ENCODE results near the gene CAB39.

CAB39 gene

DNA sequence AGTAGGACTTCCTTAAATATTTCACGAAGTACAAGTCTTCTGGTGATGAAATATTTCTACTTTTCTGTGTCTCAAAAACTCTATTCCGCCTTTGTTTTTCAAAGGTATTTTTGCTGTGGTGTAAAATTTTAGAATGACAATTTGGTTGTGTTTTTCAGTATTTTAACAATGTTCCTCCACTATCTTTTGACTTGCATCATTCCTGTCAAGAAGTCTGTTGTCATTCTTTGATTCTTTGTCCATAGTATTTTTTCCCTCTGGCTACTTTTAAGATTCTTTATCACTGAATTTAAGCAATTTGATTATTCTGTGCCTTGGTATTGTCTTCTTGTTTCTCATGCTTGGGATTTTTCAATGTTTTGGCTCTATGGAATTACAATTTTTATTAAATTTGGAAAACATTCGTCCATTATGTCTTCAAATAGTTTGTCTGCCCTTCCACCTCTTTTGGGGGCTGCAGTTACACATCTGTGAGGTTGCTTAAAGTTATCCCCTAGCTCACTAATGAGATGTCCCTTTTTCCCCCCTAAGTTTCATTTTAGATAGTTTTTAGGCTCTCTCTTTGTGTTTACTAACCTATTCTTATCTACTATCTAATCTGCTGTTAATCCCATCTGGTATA is 76.0 kb downstream of the CAB39 start:
- Histone ChIP-seq H3K27me3 (ENCODE audit: insufficient read depth, low read depth, severe bottlenecking) (no peaks in the 10 kb centered on the region), H3K27ac (no peak overlapping the region), H3K36me3 (peaks cover 20% of the 10 kb centered on the region), H3K4me3 (ENCODE audit: low read depth, low read length) (no peak overlapping the region), H3K9me3 (ENCODE audit: severe bottlenecking) (no peaks in the 10 kb centered on the region)
- DNase-seq = no peak
- TF ChIP-seq, protein P1, sequence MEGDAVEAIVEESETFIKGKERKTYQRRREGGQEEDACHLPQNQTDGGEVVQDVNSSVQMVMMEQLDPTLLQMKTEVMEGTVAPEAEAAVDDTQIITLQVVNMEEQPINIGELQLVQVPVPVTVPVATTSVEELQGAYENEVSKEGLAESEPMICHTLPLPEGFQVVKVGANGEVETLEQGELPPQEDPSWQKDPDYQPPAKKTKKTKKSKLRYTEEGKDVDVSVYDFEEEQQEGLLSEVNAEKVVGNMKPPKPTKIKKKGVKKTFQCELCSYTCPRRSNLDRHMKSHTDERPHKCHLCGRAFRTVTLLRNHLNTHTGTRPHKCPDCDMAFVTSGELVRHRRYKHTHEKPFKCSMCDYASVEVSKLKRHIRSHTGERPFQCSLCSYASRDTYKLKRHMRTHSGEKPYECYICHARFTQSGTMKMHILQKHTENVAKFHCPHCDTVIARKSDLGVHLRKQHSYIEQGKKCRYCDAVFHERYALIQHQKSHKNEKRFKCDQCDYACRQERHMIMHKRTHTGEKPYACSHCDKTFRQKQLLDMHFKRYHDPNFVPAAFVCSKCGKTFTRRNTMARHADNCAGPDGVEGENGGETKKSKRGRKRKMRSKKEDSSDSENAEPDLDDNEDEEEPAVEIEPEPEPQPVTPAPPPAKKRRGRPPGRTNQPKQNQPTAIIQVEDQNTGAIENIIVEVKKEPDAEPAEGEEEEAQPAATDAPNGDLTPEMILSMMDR (IDR thresholded peaks at IDR 0.05; ENCODE audit: low read depth, low read length) = no peak

DNA sequence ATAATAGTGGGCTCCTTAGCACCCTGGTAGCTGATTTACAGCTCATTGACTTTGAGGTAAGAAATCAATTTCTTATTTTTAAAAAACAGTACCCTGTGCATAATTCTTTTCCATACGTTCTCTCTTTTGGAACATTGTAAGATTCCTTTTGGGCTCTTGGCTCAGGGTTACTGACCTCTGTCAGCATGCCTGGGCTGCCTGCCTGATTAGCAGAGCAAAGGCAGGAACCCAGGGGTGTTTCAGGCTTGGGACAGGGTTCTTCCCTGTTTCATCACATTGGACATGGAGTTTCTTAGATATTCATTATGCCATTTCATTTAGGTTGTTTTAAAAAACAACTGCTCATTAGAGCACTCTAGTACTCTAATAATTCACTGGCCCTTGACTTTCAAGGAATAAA is 78.3 kb downstream of the CAB39 start:
- no peak for DNase-seq
- TF ChIP-seq, protein P1 (IDR thresholded peaks at IDR 0.05; ENCODE audit: low read depth, low read length) = no peak
- Histone ChIP-seq H3K36me3 (peaks cover 21% of the 10 kb centered on the region), H3K4me3 (ENCODE audit: low read depth, low read length) (no peak overlapping the region), H3K27ac (no peak overlapping the region), H3K9me3 (ENCODE audit: severe bottlenecking) (no peaks in the 10 kb centered on the region), H3K27me3 (ENCODE audit: insufficient read depth, low read depth, severe bottlenecking) (no peaks in the 10 kb centered on the region)

DNA sequence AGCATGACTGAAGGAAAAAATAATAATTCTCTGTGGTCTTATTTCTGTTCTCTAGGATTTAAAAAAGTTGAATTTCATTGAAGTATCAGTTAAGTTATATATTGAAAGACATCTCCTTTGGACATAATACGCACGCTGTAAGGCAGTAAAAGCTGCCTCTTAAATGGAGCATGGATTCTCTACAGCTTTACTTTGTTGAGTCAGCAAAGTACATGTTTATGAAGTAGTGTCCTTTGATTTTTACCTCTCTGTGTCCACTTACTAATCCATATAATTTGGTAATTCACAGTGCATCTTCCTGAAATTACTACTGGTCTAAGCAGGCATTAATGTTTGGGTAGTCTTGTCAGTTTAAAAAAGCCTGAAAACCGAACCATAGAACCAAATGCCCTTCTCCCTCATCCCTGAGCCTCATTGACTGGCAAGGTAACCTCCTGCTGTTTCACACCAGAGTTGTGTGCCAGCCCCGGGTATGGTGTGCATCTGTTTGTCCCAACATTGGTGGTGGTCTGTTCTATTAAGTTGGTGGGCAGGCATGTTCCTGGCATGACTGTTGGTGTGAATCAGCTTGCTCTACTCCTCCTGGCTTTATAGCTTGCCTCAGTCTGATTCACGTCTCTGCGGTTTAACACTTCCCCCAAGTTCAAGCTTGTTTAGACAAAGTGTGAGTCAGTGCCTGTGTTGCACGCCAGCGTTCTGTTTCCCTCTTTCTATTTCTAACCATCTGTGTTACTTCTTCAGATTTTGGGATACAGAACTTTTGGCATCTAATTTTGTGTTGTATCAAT is 81.1 kb downstream of the CAB39 start:
- DNase-seq = no peak
- Histone ChIP-seq H3K36me3 (peaks cover 21% of the 10 kb centered on the region), H3K4me3 (ENCODE audit: low read depth, low read length) (no peak overlapping the region), H3K27ac (no peak overlapping the region), H3K27me3 (ENCODE audit: insufficient read depth, low read depth, severe bottlenecking) (no peaks in the 10 kb centered on the region), H3K9me3 (ENCODE audit: severe bottlenecking) (no peaks in the 10 kb centered on the region)
- TF ChIP-seq, protein P1 (IDR thresholded peaks at IDR 0.05; ENCODE audit: low read depth, low read length) = no peak

DNA sequence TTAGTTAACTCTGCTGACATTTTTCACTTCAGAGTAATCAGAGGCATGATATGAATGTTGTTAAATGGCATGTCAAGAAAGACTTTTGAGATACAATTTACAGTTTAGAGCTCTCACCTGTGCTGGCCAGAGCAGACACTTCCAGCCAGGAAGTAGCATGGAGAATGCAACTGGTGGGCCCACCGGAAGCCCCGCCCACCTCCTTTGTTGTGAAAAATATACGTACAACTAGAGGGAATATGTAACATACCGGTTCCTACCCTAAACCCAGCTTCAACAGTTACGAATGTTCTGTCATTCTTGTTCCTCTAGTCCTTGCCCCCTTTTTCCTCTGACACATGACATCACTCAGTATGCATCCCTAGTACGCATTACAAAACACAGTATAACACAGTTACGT is 81.9 kb downstream of the CAB39 start:
- Histone ChIP-seq H3K36me3 (peaks cover 26% of the 10 kb centered on the region), H3K27ac (no peak overlapping the region), H3K27me3 (ENCODE audit: insufficient read depth, low read depth, severe bottlenecking) (no peaks in the 10 kb centered on the region), H3K4me3 (ENCODE audit: low read depth, low read length) (no peak overlapping the region), H3K9me3 (ENCODE audit: severe bottlenecking) (no peaks in the 10 kb centered on the region)
- DNase-seq = no peak
- TF ChIP-seq, protein P1 (IDR thresholded peaks at IDR 0.05; ENCODE audit: low read depth, low read length) = no peak

DNA sequence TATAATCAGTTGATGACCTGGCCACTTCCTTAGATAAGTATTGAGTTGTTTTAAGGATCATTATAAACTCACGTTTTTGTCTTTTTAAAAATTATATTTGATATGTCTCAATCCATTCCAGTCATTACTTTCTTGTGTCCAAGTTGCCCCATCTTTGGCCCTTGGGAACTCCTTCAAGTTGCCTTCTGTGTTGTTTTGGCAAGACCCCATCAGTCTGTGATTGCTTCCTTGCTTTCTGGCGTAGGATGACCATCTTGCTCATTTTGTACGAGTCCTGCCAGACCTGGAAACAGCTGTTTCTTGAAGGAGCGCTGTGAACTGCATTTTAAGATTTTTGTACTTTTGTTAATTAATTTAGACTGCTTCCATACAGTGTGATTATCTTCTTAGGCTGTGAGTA is 83.2 kb downstream of the CAB39 start:
- Histone ChIP-seq H3K36me3 (peaks cover 30% of the 10 kb centered on the region), H3K27me3 (ENCODE audit: insufficient read depth, low read depth, severe bottlenecking) (no peaks in the 10 kb centered on the region), H3K27ac (no peak overlapping the region), H3K9me3 (ENCODE audit: severe bottlenecking) (no peaks in the 10 kb centered on the region), H3K4me3 (ENCODE audit: low read depth, low read length) (no peak overlapping the region)
- TF ChIP-seq, protein P1 (IDR thresholded peaks at IDR 0.05; ENCODE audit: low read depth, low read length) = no peak
- no peak for DNase-seq

Measured in WERI-Rb-1 (cell line).